GM12873 (cell line): ENCODE measurements around the gene NBEA.

Source experiments
- CTCF ChIP-seq: IDR thresholded peaks from 2 replicates; pipeline ENCODE4 v1.5.1; 2012; ENCODE audit warnings: low read depth, mild to moderate bottlenecking, moderate library complexity, low read length, control low read depth; ENCODE audit not compliant: insufficient read depth; ENCODE audit errors: missing control alignments

Gene NBEA

GRCh38 chr13:35720290-35720689 lies 778.2 kb downstream of the NBEA start:
- TF ChIP-seq CTCF, result no peak

- TF ChIP-seq CTCF, result peak; percentile 95
Measured at GRCh38 chr13:35720690-35721554, 778.9 kb downstream of the NBEA start.
